HepG2 (cell line): ENCODE measurements around the gene TBC1D24. TPM values are rescaled to one million over a fixed set of nuclear protein-coding genes. Genes with fewer than 3 reads are reported as not detected.
A peak's percentile ranks its signal among the peaks of the same experiment; 100 is the strongest.

ENCODE experiments used
- ATAC-seq: fragments of 200-7000 bp; cut with Tn5 transposase; 3 replicates; pipeline ENCODE4 v1.9.1; 2020; ENCODE audit warnings: mild to moderate bottlenecking, moderate library complexity
- BruUV-seq: library from RNA; stranded (reverse); fragments of 400-500 nt; replicated peaks from 2 replicates; lab custom pipeline; 2021; lab: Mats Ljungman, UMichigan
- CTCF ChIA-PET: fragments of 300-600 bp; formaldehyde crosslinking; extraction: SDS; loops from one replicate; lab custom pipeline; 2021; ENCODE audit warnings: low total read pairs, inconsistent platforms, low intra/inter-chr PET ratio; lab: Yijun Ruan, JAX
- POLR2A ChIA-PET: fragments of 350-600 bp; sonication (Branson Sonifier 250); formaldehyde crosslinking; loops from one replicate; lab custom pipeline; 2020; ENCODE audit warnings: antibody characterized with exemption, inconsistent platforms; lab: Yijun Ruan, JAX
- DNase-seq: peaks from one replicate; pipeline ENCODE4 v3.0.0-alpha.2; 2015; ENCODE audit warnings: low spot score
- FAIRE-seq: peaks from 3 replicates; lab custom pipeline; 2011; peaks lifted over from hg19 to GRCh38; lab: Jason Lieb, UNC
- H2AFZ ChIP-seq: one replicate; pipeline ENCODE4 v1.6.1; 2011; ENCODE audit warnings: low read length, inconsistent platforms
- H3K27ac ChIP-seq: fragments of 300-600 bp; 3 replicates; pipeline ENCODE4 v1.8.0; 2011; ENCODE audit warnings: mixed run types, mild to moderate bottlenecking, mixed read lengths, low read length, inconsistent platforms; ENCODE audit not compliant: insufficient read depth; ENCODE audit errors: extremely low read length
- H3K27me3 ChIP-seq, 2 experiments: fragments of 200-600 bp in 1 of 2; 2 replicates in 1 of 2; 3 replicates in 1 of 2; pipeline versions ENCODE4 v1.6.0 to v1.8.0; 2011; ENCODE audit warnings: low read length in 2 of 2, mild to moderate bottlenecking in 2 of 2, moderate library complexity in 2 of 2, inconsistent platforms in 1 of 2; ENCODE audit not compliant: insufficient read depth in 2 of 2, control insufficient read depth in 1 of 2
- H3K36me3 ChIP-seq, 2 experiments: fragments of 200-600 bp in 1 of 2; replicated peaks in 1 of 2; 2 replicates in 1 of 2; 3 replicates in 1 of 2; pipeline versions ENCODE4 v1.5.1 to v1.8.0; 2011; ENCODE audit warnings: low read length in 2 of 2, inconsistent platforms in 1 of 2; ENCODE audit not compliant: insufficient read depth in 2 of 2, control insufficient read depth in 1 of 2
- H3K4me1 ChIP-seq: 2 replicates; pipeline ENCODE4 v1.5.1; 2012; ENCODE audit warnings: low read length, inconsistent platforms; ENCODE audit not compliant: insufficient read depth
- H3K4me2 ChIP-seq: 2 replicates; pipeline ENCODE4 v1.6.0; 2011; ENCODE audit warnings: low read depth, low read length, inconsistent platforms
- H3K4me3 ChIP-seq, 3 experiments: fragments of 200-600 bp in 1 of 3; sonication (generic), shearing (Covaris generic) in 1 of 3; replicated peaks in 1 of 3; 2 replicates each; pipeline ENCODE4 v1.5.1; 2011 to 2016; ENCODE audit warnings: low read length in 3 of 3, inconsistent platforms in 2 of 3, low read depth in 2 of 3, mild to moderate bottlenecking in 2 of 3, control low read depth in 1 of 3, mixed read lengths in 1 of 3; ENCODE audit not compliant: insufficient read depth in 1 of 3
- H3K79me2 ChIP-seq: one replicate; pipeline ENCODE4 v1.6.1; 2011; ENCODE audit warnings: low read length, inconsistent platforms; ENCODE audit not compliant: insufficient read depth
- H3K9ac ChIP-seq: 2 replicates; pipeline ENCODE4 v1.6.0; 2011; ENCODE audit warnings: mild to moderate bottlenecking, low read depth, low read length, inconsistent platforms; ENCODE audit not compliant: insufficient read depth
- H3K9me3 ChIP-seq: 2 replicates; pipeline ENCODE4 v1.5.1; 2012; ENCODE audit warnings: mild to moderate bottlenecking, low read length
- H4K20me1 ChIP-seq: 2 replicates; pipeline ENCODE4 v1.6.0; 2011; ENCODE audit warnings: inconsistent platforms, mild to moderate bottlenecking, low read length, moderate library complexity; ENCODE audit not compliant: insufficient read depth
- AGO2 ChIP-seq: fragments of 200-400 bp; formaldehyde crosslinking; optimal IDR thresholded peaks from 2 replicates; pipeline ENCODE3; 2017; ENCODE audit warnings: mild to moderate bottlenecking, low read depth, low read length, moderate library complexity
- BRD4 ChIP-seq: sonication (generic); formaldehyde crosslinking; IDR thresholded peaks from 2 replicates; pipeline ENCODE4 v1.4.0; 2020; ENCODE audit warnings: missing genetic modification reagents
- CCDC6 ChIP-seq: sonication (generic); formaldehyde crosslinking; IDR thresholded peaks from 2 replicates; pipeline ENCODE4 v1.8.1; 2022; ENCODE audit warnings: mild to moderate bottlenecking, missing genetic modification reagents, moderate library complexity
- ESRRA ChIP-seq: sonication (generic); formaldehyde crosslinking; IDR thresholded peaks from 2 replicates; pipeline ENCODE4 v1.5.1; 2020; ENCODE audit warnings: mild to moderate bottlenecking, low read depth, missing genetic modification reagents
- HNRNPL ChIP-seq: fragments of 200-400 bp; formaldehyde crosslinking; IDR thresholded peaks from 2 replicates; pipeline ENCODE4 v1.6.1; 2017; ENCODE audit warnings: mild to moderate bottlenecking, low read depth, low read length
- NCOA2 ChIP-seq: sonication (generic); formaldehyde crosslinking; IDR thresholded peaks from 2 replicates; pipeline ENCODE4 v1.8.0; 2022; ENCODE audit warnings: inconsistent platforms
- SAP130 ChIP-seq: IDR thresholded peaks from 2 replicates; pipeline ENCODE4 v1.6.1; 2016; ENCODE audit warnings: low read depth
- ZNF609 ChIP-seq: sonication (generic); formaldehyde crosslinking; IDR thresholded peaks from 2 replicates; pipeline ENCODE4 v1.4.0; 2020; ENCODE audit warnings: mild to moderate bottlenecking, missing genetic modification reagents, borderline replicate concordance
- ZNF687 ChIP-seq: sonication (generic); formaldehyde crosslinking; IDR thresholded peaks from 2 replicates; pipeline ENCODE4 v1.5.1; 2020; ENCODE audit warnings: mild to moderate bottlenecking, missing genetic modification reagents, moderate library complexity
- ZSCAN31 ChIP-seq: sonication (generic); formaldehyde crosslinking; IDR thresholded peaks from 2 replicates; pipeline ENCODE4 v1.5.0; 2020; ENCODE audit warnings: low read depth, mild to moderate bottlenecking, missing genetic modification reagents
- WGBS: methylation state at CpG from one replicate; pipeline ENCODE4 v1.1.6; 2017; ENCODE audit warnings: low lambda C conversion rate; 5-methylcytosine and 5-hydroxymethylcytosine counted together
- in situ Hi-C: cut with HindIII; loops from 2 replicates; pipeline ENCODE4 v1.10.0; 2017; ENCODE audit warnings: low pct_unique_long_range_greater_than_20kb; ENCODE audit not compliant: extremely low pct_ligation_motif_present
- intact Hi-C: fragments of 100-400 bp; cut with micrococcal nuclease; formaldehyde crosslinking; loops from one replicate; pipeline ENCODE4 v1.10.0; 2022; ENCODE audit not compliant: unreplicated experiment
- polyA plus RNA-seq, 8 experiments: library from polyadenylated mRNA; depleted of rRNA in 3 of 8; stranded (reverse) in 7 of 8; unstranded in 1 of 8; fragments of >200 nt; fragmentation: Illumina TruSeq in 4 of 8; extraction: Trizol in 4 of 8; gene quantifications; 2 replicates each; pipeline versions ENCODE4 v1.2.1 to v1.2.3, GENCODE V29; 2011 to 2016; ENCODE audit warnings: low read depth in 4 of 8, missing spikeins in 1 of 8, mixed read lengths in 1 of 8; ENCODE audit not compliant: insufficient read depth in 1 of 8
- total RNA-seq, 5 experiments: library from RNA; depleted of rRNA; stranded (reverse); fragments of >200 nt; fragmentation: Illumina TruSeq; extraction: Trizol; gene quantifications; 2 replicates each; pipeline ENCODE4 v1.2.3, GENCODE V29; 2016; ENCODE audit warnings: low read depth in 1 of 5
- TF ChIP-seq, protein P1 (sequence below): sonication (generic); formaldehyde crosslinking; IDR thresholded peaks from 2 replicates; pipeline ENCODE4 v1.8.1; 2022; ENCODE audit warnings: low read depth, mild to moderate bottlenecking, missing genetic modification reagents

TBC1D24 gene
- total and polyA plus RNA-seq, 2 of the 13 experiments (the other 11 are each of a cell fraction or from before 2014, with no cell fraction given) = 7.7 to 13.7 TPM

DNA sequence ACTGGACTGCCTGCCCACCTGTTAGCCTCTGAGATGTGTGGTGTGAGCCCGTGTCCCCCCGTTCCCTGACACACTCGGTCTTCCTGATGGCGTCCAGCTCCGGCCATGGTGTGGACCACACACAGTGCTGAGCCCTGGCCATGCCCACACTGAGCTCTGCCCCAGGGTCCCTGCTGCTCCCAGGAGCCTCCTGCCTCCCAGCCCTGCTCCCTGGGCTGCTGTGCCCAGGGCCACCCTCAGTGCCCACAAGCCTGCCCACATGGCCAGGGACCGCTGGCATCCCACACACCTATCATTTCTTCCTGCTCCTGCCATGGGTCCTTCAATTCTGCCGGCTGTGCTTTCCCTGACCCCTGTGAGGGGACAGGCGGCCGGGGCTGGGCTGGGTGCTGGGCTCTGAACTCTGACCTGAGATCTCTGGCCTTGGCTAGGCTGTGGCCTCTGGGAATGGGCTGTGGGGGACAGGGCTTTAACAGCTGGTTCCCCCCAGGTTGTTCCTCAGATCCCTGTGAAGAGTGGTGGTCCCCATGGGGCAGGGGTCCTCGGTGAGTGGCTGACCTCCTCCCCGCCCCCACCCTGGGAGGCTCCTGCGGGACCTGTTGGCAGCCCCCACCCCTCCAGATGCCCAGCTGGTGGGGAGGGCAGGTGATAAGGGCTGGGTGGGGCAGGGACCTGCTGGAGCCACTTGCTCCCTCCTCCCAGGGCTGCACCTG lies 52.3 kb downstream of the TBC1D24 start:
- ATAC-seq = no peak
- Histone ChIP-seq H3K9ac (peak overlapping the region; percentile 43; the same call in 1 of the 2 replicates), H3K4me1 (peaks cover 66% of the 10 kb centered on the region), H3K79me2 (peaks cover 27% of the 10 kb centered on the region), H2AFZ (no peak overlapping the region), H3K9me3 (no peaks in the 10 kb centered on the region), H3K27ac (peak overlapping the region; percentile 47), H3K27me3 (no peaks in the 10 kb centered on the region), H3K4me3 (peak overlapping the region in 1 of 3 experiments; percentile 37; a peak in 1 of 6 replicates), H4K20me1 (no peaks in the 10 kb centered on the region), H3K4me2 (peak overlapping the region; percentile 53; the same call in 1 of the 2 replicates), H3K36me3 (peaks cover 12 to 46% of the 10 kb centered on the region in 2 experiments)
- in situ Hi-C loops (no loop called here), intact Hi-C loops (no loop called here)
- CTCF ChIA-PET = no interaction called here
- POLR2A ChIA-PET = no interaction called here
- WGBS = 33% methylated on average over 4 of the region's 12 CpGs
- FAIRE-seq = no peak
- no peak for DNase-seq
- no TSS peak for BruUV-seq
- TF ChIP-seq CCDC6 (CRISPR knock-in tag) = no peak
- no peak for TF ChIP-seq BRD4 (CRISPR knock-in tag)
- TF ChIP-seq ESRRA (CRISPR knock-in tag) = 0 out of 2 replicates have a peak, but pooled peaks have one; percentile 28
- TF ChIP-seq ZSCAN31 (CRISPR knock-in tag) = 0 out of 2 replicates have a peak, but pooled peaks have one; percentile 27
- peak; percentile 41; the same call in 1 of the 2 replicates for TF ChIP-seq ZNF609 (CRISPR knock-in tag)
- TF ChIP-seq AGO2 = peak; percentile 83
- peak; percentile 88 for TF ChIP-seq ZNF687 (CRISPR knock-in tag)
- TF ChIP-seq, protein P1, sequence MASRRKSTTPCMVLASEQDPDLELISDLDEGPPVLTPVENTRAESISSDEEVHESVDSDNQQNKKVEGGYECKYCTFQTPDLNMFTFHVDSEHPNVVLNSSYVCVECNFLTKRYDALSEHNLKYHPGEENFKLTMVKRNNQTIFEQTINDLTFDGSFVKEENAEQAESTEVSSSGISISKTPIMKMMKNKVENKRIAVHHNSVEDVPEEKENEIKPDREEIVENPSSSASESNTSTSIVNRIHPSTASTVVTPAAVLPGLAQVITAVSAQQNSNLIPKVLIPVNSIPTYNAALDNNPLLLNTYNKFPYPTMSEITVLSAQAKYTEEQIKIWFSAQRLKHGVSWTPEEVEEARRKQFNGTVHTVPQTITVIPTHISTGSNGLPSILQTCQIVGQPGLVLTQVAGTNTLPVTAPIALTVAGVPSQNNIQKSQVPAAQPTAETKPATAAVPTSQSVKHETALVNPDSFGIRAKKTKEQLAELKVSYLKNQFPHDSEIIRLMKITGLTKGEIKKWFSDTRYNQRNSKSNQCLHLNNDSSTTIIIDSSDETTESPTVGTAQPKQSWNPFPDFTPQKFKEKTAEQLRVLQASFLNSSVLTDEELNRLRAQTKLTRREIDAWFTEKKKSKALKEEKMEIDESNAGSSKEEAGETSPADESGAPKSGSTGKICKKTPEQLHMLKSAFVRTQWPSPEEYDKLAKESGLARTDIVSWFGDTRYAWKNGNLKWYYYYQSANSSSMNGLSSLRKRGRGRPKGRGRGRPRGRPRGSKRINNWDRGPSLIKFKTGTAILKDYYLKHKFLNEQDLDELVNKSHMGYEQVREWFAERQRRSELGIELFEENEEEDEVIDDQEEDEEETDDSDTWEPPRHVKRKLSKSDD (CRISPR knock-in tag) = 0 out of 2 replicates have a peak, but pooled peaks have one; percentile 41
- TF ChIP-seq SAP130 = 0 out of 2 replicates have a peak, but pooled peaks have one; percentile 15
- TF ChIP-seq HNRNPL = peak; percentile 88
- no peak for TF ChIP-seq NCOA2 (CRISPR knock-in tag)
